GM12865 (cell line): ENCODE data around the gene KRTAP10-8.

ENCODE experiments used
- DNase-seq: peaks from one replicate; pipeline ENCODE4 v3.0.0; 2010; ENCODE audit warnings: low read depth
- H3K4me3 ChIP-seq: 2 replicates; pipeline ENCODE4 v1.5.1; 2011; ENCODE audit warnings: mild to moderate bottlenecking, low read depth, low read length, control low read depth
- TF ChIP-seq, protein P1 (sequence below): IDR thresholded peaks from 2 replicates; pipeline ENCODE4 v1.5.1; 2011; ENCODE audit warnings: low read length, control low read depth, low read depth, inconsistent platforms; ENCODE audit not compliant: insufficient read depth; ENCODE audit errors: missing control alignments

Gene KRTAP10-8, protein sequence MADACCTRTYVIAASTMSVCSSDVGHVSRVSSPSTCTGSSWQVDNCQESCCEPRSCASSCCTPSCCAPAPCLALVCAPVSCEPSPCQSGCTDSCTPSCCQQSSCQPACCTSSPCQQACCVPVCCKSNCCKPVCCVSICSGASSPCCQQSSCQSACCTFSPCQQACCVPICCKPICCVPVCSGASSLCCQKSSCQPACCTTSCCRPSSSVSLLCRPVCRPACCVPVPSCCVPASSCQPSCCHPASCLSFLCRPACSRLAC

DNA sequence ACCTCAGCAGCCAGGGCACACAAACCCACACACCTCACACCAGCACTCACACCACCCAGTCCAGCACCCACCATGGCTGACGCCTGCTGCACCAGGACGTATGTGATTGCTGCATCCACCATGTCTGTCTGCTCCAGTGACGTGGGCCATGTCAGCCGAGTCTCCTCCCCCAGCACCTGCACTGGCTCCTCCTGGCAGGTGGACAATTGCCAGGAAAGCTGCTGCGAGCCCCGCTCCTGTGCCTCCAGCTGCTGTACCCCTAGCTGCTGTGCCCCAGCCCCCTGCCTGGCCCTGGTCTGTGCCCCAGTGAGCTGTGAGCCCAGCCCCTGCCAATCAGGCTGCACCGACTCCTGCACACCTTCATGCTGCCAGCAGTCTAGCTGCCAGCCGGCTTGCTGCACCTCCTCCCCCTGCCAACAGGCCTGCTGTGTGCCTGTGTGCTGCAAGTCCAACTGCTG, at the start of gene KRTAP10-8:
Gene KRTAP10-8, plus strand, starts transcription at position 51 of the 458 bp plus-strand sequence. Its CDS starts 22 bp downstream, at position 73.
- DNase-seq = no peak
- TF ChIP-seq, protein P1, sequence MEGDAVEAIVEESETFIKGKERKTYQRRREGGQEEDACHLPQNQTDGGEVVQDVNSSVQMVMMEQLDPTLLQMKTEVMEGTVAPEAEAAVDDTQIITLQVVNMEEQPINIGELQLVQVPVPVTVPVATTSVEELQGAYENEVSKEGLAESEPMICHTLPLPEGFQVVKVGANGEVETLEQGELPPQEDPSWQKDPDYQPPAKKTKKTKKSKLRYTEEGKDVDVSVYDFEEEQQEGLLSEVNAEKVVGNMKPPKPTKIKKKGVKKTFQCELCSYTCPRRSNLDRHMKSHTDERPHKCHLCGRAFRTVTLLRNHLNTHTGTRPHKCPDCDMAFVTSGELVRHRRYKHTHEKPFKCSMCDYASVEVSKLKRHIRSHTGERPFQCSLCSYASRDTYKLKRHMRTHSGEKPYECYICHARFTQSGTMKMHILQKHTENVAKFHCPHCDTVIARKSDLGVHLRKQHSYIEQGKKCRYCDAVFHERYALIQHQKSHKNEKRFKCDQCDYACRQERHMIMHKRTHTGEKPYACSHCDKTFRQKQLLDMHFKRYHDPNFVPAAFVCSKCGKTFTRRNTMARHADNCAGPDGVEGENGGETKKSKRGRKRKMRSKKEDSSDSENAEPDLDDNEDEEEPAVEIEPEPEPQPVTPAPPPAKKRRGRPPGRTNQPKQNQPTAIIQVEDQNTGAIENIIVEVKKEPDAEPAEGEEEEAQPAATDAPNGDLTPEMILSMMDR = no peak

DNA sequence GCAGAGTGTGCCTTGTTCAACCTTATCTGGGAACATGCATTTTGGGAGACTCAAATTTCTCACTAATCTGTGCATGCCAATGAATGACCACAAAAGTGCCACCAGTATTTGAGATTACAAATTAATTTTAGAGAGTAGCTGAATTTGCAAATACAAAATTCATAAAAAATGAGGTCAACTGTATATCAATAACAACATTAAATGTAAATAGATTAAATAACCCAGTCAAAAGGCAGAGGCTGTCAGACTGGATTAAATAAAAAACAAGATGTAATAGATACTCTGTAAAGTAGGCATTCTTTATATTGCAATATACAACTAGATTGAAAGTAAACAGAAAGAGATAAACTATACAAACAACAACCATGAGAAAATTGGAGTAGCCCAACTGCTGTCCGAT, 47.8 kb upstream of the KRTAP10-8 start:
- no peak for DNase-seq
- H3K4me3 ChIP-seq = no peak overlapping the region
- TF ChIP-seq, protein P1 = no peak

More for the DNA sequence above, at the start of gene KRTAP10-8:
- no peak within 1 kb of the TSS for H3K4me3 ChIP-seq

DNA sequence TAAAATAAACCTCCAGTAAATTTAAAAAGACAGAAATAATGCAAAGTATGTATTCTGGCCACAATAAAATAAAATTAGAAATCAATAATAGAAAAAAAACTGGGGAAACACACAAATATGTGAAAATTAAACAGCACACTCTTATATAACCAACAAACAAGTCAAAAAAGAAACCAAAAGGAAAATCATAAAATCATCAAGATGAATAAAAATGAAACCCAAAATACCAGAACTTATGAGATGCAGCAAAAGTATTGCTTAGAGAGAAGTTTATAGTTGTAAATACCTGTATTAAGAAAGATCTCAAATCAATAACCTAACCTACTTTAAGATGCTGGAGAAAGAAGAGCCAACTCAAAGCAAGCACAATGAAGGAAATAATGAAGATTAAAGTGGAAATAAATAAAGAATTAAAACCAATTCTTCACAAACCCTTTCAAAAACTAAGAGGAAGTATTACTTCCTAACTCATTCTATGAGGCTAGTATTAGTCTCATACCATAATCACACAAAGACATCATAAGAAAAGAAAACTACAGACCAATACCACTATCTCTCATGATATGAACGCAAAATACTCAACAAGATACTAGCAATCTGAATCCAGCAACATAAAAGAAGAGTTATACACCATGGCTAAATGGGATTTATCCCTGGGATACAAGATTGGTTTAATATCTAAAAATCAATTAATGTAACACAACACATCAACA, 46.8 kb upstream of the KRTAP10-8 start:
- TF ChIP-seq, protein P1 = no peak
- DNase-seq = no peak

DNA sequence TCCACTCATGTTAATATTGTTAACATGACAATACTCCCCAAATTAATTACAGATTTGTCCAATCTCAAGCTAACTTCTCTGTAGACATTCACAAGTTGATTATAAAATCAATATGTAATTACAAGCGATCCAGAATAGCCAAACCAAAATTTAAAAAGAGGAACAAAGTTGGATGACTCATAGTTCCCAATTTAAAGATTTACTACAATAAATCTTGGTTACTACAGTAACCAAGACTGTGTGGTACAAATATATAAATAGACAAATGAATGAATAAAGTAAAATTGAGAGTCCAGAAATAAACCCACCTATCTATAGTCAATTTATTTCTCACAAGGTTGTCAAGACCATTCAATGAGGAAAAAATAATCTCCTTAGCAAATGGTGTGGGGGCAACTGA, 45.5 kb upstream of the KRTAP10-8 start:
- no peak for DNase-seq
- H3K4me3 ChIP-seq = no peak overlapping the region
- TF ChIP-seq, protein P1 = no peak

More for the DNA sequence above, 46.8 kb upstream of the KRTAP10-8 start:
- H3K4me3 ChIP-seq = no peak overlapping the region

DNA sequence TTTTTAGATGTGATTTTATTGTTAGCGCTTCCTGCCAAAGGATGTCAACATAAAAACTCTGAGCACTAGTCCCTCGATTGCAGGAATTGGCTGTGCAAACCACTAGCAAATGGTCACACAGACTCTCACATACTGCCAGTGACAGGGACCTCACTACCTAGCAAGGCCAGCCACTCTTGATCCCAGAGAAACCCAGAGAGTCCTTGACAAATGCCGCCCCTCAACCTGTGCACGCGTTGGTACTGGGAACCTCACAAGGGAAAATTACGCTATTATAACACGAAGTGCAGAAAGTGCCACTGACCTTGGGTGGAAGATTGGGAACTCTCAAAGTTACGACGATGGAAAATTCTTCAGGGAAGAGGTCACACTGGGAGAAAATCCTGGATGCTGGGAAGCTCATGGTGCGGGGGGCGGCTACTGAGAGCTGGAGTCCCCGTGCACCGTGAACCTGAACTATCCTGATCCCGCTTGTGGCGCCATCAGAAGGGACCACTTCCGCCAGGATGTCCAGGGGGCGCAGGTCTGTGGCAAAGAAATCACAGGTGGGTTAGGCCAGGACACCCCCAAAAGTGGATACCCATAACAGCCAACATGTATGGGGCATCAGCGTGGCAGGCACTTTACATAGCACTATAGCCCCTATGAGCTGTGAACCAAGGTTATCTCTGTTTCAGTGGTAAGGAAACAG, 44.3 kb upstream of the KRTAP10-8 start:
- no peak overlapping the region for H3K4me3 ChIP-seq
- TF ChIP-seq, protein P1 = no peak
- DNase-seq = no peak

DNA sequence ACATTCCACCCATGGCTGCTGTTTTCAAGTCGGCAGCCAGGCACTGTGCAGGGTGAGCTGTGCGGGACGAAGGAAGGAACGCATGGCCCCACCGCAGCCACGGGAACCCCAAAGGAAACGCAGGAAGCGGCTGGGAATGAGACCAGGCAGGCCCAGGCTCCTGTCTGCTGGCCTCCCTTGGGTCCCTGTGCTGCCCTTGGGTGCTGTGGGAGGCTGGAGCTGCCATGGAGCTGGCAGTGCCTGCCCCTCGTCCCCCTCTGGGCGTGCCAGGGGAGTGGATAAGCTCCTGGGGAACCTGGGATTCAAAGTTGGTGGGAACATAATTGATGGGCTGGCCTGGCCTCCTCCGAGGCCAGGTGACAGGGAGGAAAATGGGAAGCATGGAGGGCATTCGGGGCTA, 43.6 kb upstream of the KRTAP10-8 start:
- TF ChIP-seq, protein P1 = no peak
- no peak for DNase-seq
- no peak overlapping the region for H3K4me3 ChIP-seq
